HepG2 (cell line): Measurements from ENCODE around the gene SGSH. TPM values are rescaled to one million over a fixed set of nuclear protein-coding genes. Genes with fewer than 3 reads are reported as not detected.

ENCODE experiments used
- ATF4 ChIP-seq, 2 experiments: fragments of 450-650 bp in 1 of 2; sonication (generic) in 1 of 2; formaldehyde crosslinking; IDR thresholded peaks; 2 replicates each; pipeline versions ENCODE4 v1.5.0 to v1.8.0; 2020 to 2022; ENCODE audit warnings: mild to moderate bottlenecking in 1 of 2, missing genetic modification reagents in 1 of 2
- EHMT2 ChIP-seq: fragments of 200-600 bp; sonication (generic); IDR thresholded peaks from 2 replicates; pipeline ENCODE4 v1.7.0; 2017; ENCODE audit warnings: antibody characterized with exemption, low read depth, low read length, borderline replicate concordance
- EP300 ChIP-seq, 3 experiments: sonication (generic) in 1 of 3; formaldehyde crosslinking in 1 of 3; IDR thresholded peaks; 2 replicates each; pipeline versions ENCODE4 v1.5.1 to v1.6.1; 2011 to 2020; ENCODE audit warnings: low read depth in 2 of 3, low read length in 2 of 3, borderline replicate concordance in 1 of 3, improper control_type of control experiment in 1 of 3, mild to moderate bottlenecking in 1 of 3, missing genetic modification reagents in 1 of 3, moderate library complexity in 1 of 3
- FOXA3 ChIP-seq: IDR thresholded peaks from 2 replicates; pipeline ENCODE4 v1.6.1; 2016; ENCODE audit warnings: missing genetic modification reagents, missing compliant biosample characterization
- FOXK1 ChIP-seq: sonication (generic); formaldehyde crosslinking; IDR thresholded peaks from 2 replicates; pipeline ENCODE4 v1.4.0; 2020; ENCODE audit warnings: low read depth, missing genetic modification reagents, borderline replicate concordance
- GATA4 ChIP-seq: sonication (generic); IDR thresholded peaks from 2 replicates; pipeline ENCODE4 v1.6.1; 2016; ENCODE audit warnings: antibody characterized with exemption, low read depth, borderline replicate concordance
- GPN1 ChIP-seq: sonication (generic); formaldehyde crosslinking; IDR thresholded peaks from 2 replicates; pipeline ENCODE4 v1.5.1; 2020; ENCODE audit warnings: missing genetic modification reagents, borderline replicate concordance
- JDP2 ChIP-seq: sonication (generic); formaldehyde crosslinking; IDR thresholded peaks from 2 replicates; pipeline ENCODE4 v1.8.1; 2022; ENCODE audit warnings: missing genetic modification reagents, borderline replicate concordance
- KDM4B ChIP-seq: sonication (generic); formaldehyde crosslinking; IDR thresholded peaks from 2 replicates; pipeline ENCODE4 v1.4.0; 2020; ENCODE audit warnings: missing genetic modification reagents
- MED1 ChIP-seq: sonication (generic); formaldehyde crosslinking; IDR thresholded peaks from 2 replicates; pipeline ENCODE4 v1.4.0; 2020; ENCODE audit warnings: missing genetic modification reagents
- MXI1 ChIP-seq: IDR thresholded peaks from 3 replicates; pipeline ENCODE4 v1.6.1; 2012; ENCODE audit warnings: low read depth, low read length, inconsistent platforms, borderline replicate concordance
- NFE2 ChIP-seq: sonication (generic); formaldehyde crosslinking; IDR thresholded peaks from 2 replicates; pipeline ENCODE4 v1.4.0; 2020; ENCODE audit warnings: missing genetic modification reagents
- NR2C2 ChIP-seq: sonication (generic); formaldehyde crosslinking; IDR thresholded peaks from 2 replicates; pipeline ENCODE4 v1.4.0; 2020; ENCODE audit warnings: missing genetic modification reagents, mild to moderate bottlenecking, moderate library complexity, borderline replicate concordance
- NR2F6 ChIP-seq, 2 experiments: IDR thresholded peaks; 2 replicates each; pipeline ENCODE4 v1.6.1; 2016; ENCODE audit warnings: antibody characterized with exemption in 1 of 2, mild to moderate bottlenecking in 1 of 2
- PBX2 ChIP-seq: IDR thresholded peaks from 2 replicates; pipeline ENCODE4 v1.6.1; 2016; ENCODE audit warnings: control low read depth
- PITX1 ChIP-seq: sonication (generic); formaldehyde crosslinking; IDR thresholded peaks from 2 replicates; pipeline ENCODE4 v1.5.1; 2020; ENCODE audit warnings: mild to moderate bottlenecking, missing genetic modification reagents
- PREB ChIP-seq: sonication (generic); formaldehyde crosslinking; IDR thresholded peaks from 2 replicates; pipeline ENCODE4 v1.4.0; 2020; ENCODE audit warnings: missing genetic modification reagents
- SAP130 ChIP-seq: IDR thresholded peaks from 2 replicates; pipeline ENCODE4 v1.6.1; 2016; ENCODE audit warnings: low read depth
- THAP11 ChIP-seq: IDR thresholded peaks from 2 replicates; pipeline ENCODE4 v1.6.1; 2016; ENCODE audit warnings: missing biosample characterization, missing genetic modification reagents
- ZNF12 ChIP-seq: sonication (generic); formaldehyde crosslinking; IDR thresholded peaks from 2 replicates; pipeline ENCODE4 v1.5.0; 2020; ENCODE audit warnings: missing genetic modification reagents
- polyA plus RNA-seq, 8 experiments: library from polyadenylated mRNA; depleted of rRNA in 3 of 8; stranded (reverse) in 7 of 8; unstranded in 1 of 8; fragments of >200 nt; fragmentation: Illumina TruSeq in 4 of 8; extraction: Trizol in 4 of 8; gene quantifications; 2 replicates each; pipeline versions ENCODE4 v1.2.1 to v1.2.3, GENCODE V29; 2011 to 2016; ENCODE audit warnings: low read depth in 4 of 8, missing spikeins in 1 of 8, mixed read lengths in 1 of 8; ENCODE audit not compliant: insufficient read depth in 1 of 8
- total RNA-seq, 5 experiments: library from RNA; depleted of rRNA; stranded (reverse); fragments of >200 nt; fragmentation: Illumina TruSeq; extraction: Trizol; gene quantifications; 2 replicates each; pipeline ENCODE4 v1.2.3, GENCODE V29; 2016; ENCODE audit warnings: low read depth in 1 of 5
- TF ChIP-seq, protein P1 (sequence below): sonication (generic); IDR thresholded peaks from 2 replicates; pipeline ENCODE4 v1.6.1; 2016; ENCODE audit warnings: low read depth, borderline replicate concordance
- TF ChIP-seq, protein P2 (sequence below): IDR thresholded peaks from 2 replicates; pipeline ENCODE4 v1.6.1; 2016; ENCODE audit warnings: mild to moderate bottlenecking, missing biosample characterization, missing genetic modification reagents
- TF ChIP-seq, protein P3 (sequence below): IDR thresholded peaks from 2 replicates; pipeline ENCODE4 v1.6.1; 2016; ENCODE audit warnings: missing compliant biosample characterization, missing genetic modification reagents, borderline replicate concordance

The SGSH gene
- total and polyA plus RNA-seq, 2 of the 13 experiments (the other 11 are each of a cell fraction or from before 2014, with no cell fraction given): 12.2 to 17.6 TPM

DNA sequence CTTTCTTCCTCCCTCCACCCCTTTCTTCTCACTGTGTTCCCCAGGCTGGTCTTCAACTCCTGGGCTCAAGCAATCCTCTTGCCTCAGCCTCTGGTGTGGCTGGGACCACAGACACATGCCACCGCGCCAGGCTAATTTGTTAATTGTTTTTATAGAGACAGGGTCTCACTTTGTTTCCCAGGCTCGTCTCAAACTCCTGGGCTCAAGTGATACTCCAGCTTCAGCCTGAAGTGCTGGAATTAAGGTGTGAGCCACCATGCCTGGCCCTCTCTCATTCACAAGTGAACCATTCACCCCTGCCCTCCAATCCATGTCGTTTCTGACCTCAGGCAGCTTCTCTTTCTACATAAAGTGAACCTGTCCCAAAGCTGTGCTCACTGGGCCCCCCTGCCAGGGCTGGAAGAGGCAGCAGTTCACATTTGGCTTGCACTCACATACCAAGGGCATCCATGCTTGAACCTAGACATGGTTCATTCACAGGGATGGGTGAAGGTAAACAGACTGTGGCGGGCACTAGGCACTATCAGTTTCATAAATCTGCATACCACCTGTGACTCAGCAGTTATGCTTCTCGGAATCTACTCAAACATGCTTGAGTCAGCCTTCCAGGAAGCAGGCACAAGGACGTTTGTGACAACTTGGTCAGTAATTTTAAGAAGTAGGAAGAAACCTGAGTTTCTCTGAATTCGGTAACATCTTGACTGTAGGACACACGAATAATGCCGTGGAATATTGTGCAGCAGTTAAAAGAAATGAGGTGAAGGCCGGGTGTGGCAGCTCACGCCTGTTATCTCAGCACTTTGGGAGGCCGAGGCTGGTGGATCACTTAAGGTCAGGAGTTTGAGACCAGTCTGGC lies 34.5 kb upstream of the SGSH start (continued):
- 0 out of 2 replicates have a peak, but pooled peaks have one; percentile 40 for TF ChIP-seq GATA4
- peak; percentile 61; the same call in 1 of the 2 replicates for TF ChIP-seq KDM4B (CRISPR knock-in tag)
- TF ChIP-seq MXI1: peak; percentile 75; the same call in 2 of the 3 replicates
- TF ChIP-seq MED1 (CRISPR knock-in tag): peak; percentile 44; the same call in 1 of the 2 replicates
- no peak for TF ChIP-seq PITX1 (CRISPR knock-in tag)
- TF ChIP-seq PREB (CRISPR knock-in tag): no peak
- no peak for TF ChIP-seq NR2C2
- TF ChIP-seq FOXA3 (CRISPR knock-in tag): peak; percentile 82
- TF ChIP-seq, protein P1, sequence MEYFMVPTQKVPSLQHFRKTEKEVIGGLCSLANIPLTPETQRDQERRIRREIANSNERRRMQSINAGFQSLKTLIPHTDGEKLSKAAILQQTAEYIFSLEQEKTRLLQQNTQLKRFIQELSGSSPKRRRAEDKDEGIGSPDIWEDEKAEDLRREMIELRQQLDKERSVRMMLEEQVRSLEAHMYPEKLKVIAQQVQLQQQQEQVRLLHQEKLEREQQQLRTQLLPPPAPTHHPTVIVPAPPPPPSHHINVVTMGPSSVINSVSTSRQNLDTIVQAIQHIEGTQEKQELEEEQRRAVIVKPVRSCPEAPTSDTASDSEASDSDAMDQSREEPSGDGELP: peak; percentile 9; the same call in 1 of the 2 replicates
- TF ChIP-seq NR2F6 (IDR thresholded peaks at IDR 0.05): peak; percentile 31; the same call in 1 of the 2 replicates
- TF ChIP-seq NR2F6 (CRISPR knock-in tag; IDR thresholded peaks at IDR 0.05): no peak
- TF ChIP-seq PBX2: no peak
- TF ChIP-seq ZNF12 (CRISPR knock-in tag): peak; percentile 36; the same call in 1 of the 2 replicates
- TF ChIP-seq, protein P2, sequence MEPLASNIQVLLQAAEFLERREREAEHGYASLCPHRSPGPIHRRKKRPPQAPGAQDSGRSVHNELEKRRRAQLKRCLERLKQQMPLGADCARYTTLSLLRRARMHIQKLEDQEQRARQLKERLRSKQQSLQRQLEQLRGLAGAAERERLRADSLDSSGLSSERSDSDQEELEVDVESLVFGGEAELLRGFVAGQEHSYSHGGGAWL (CRISPR knock-in tag): no peak
- TF ChIP-seq EHMT2: no peak
- TF ChIP-seq, protein P3, sequence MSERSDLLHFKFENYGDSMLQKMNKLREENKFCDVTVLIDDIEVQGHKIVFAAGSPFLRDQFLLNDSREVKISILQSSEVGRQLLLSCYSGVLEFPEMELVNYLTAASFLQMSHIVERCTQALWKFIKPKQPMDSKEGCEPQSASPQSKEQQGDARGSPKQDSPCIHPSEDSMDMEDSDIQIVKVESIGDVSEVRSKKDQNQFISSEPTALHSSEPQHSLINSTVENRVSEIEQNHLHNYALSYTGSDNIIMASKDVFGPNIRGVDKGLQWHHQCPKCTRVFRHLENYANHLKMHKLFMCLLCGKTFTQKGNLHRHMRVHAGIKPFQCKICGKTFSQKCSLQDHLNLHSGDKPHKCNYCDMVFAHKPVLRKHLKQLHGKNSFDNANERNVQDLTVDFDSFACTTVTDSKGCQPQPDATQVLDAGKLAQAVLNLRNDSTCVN: peak; percentile 32; the same call in 1 of the 2 replicates
- TF ChIP-seq ATF4 (CRISPR knock-in tag; IDR thresholded peaks at IDR 0.05): peak in 1 of 2 experiments; percentile 75; a peak in 1 of 4 replicates
- TF ChIP-seq JDP2 (CRISPR knock-in tag): no peak
- TF ChIP-seq SAP130: peak; percentile 91
- TF ChIP-seq EP300 (IDR thresholded peaks at IDR 0.05; ENCODE audit: low read depth in 2 of 2, low read length in 2 of 2): peak in 1 of 2 experiments; percentile 79; a peak in 2 of 4 replicates
- TF ChIP-seq EP300 (CRISPR knock-in tag; IDR thresholded peaks at IDR 0.05; ENCODE audit: borderline replicate concordance): peak; percentile 94
- TF ChIP-seq FOXK1 (CRISPR knock-in tag): peak; percentile 58; the same call in 1 of the 2 replicates
- peak; percentile 95 for TF ChIP-seq NFE2 (CRISPR knock-in tag)
- no peak for TF ChIP-seq GPN1 (CRISPR knock-in tag)
- peak; percentile 46; the same call in 1 of the 2 replicates for TF ChIP-seq THAP11 (CRISPR knock-in tag)
